HG02759 (cell line): Measurements from ENCODE around the gene SIX1.

Experiments
- ATAC-seq: cut with Tn5 transposase; IDR thresholded peaks from one replicate; pipeline ENCODE4 v1.9.1; 2021; ENCODE audit warnings: mild to moderate bottlenecking, moderate library complexity; ENCODE audit not compliant: unreplicated experiment

SIX1 gene

DNA sequence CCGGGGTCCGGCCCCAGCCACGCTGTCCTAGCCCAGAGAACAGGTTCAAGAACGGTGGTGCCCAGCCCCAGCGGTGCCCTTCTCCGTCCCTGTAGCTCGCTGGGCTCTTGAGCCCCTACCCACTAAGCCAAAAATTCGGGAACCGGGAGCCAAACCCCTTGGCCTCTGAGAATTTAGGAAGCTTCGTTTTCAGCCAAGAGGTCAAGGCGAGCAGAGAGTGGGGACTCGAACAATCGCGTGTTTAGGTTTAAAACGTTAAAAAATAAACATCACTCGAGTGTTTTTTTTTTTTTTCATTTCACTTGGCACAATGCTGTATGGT is 6.2 kb downstream of the SIX1 start:
- ATAC-seq = no peak

GRCh38 chr14:60642270-60643140 is 6.8 kb downstream of the SIX1 start:
- ATAC-seq = no peak

DNA sequence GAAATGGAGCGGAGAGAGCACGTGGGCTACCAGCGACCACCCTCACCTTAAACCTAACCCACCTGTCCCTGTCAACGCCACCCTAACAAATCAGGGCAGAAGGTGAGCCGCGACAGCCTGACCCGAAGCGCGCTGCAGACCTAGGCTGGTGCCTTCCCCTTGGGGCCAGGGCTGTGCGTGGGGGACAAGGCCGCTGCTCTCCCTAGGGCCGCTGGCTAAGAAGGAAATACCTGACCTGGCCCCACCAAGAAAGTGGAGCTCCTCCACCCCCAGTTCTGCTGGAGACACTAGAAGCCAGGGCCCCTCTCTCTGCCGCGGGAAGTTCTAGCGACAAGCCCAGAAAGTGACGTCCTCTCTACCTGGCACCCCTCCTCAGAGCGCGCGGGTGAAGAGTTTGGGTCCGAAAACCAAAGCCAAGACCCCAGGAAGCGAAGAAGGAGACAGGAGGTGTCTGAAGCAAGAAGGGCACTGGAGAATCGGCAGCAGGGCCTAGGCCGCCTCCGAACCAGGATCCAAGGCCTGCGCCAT is 7.5 kb downstream of the SIX1 start:
- no peak for ATAC-seq

- no peak for ATAC-seq
Observed at GRCh38 chr14:60640859-60641741, 8.2 kb downstream of the SIX1 start.

DNA sequence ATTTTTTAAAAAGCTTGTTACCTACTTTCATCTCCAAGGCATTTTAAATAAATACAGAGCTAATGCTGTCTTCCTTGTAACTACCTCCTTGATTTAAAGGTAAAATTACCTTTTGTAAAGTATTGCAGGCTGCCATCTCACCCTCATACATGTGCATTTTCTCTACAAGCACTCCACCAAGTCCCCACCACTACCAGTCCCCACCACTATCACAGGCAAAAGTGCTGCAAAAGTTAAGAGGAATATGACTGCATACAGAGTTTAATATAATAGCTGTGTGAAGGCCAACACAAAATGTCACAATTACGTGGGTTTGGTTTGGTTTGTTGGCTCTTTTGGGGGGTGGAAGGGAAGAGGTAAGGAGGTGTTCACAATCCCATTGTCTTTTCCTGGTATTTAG is 9.6 kb downstream of the SIX1 start:
- ATAC-seq = no peak

DNA sequence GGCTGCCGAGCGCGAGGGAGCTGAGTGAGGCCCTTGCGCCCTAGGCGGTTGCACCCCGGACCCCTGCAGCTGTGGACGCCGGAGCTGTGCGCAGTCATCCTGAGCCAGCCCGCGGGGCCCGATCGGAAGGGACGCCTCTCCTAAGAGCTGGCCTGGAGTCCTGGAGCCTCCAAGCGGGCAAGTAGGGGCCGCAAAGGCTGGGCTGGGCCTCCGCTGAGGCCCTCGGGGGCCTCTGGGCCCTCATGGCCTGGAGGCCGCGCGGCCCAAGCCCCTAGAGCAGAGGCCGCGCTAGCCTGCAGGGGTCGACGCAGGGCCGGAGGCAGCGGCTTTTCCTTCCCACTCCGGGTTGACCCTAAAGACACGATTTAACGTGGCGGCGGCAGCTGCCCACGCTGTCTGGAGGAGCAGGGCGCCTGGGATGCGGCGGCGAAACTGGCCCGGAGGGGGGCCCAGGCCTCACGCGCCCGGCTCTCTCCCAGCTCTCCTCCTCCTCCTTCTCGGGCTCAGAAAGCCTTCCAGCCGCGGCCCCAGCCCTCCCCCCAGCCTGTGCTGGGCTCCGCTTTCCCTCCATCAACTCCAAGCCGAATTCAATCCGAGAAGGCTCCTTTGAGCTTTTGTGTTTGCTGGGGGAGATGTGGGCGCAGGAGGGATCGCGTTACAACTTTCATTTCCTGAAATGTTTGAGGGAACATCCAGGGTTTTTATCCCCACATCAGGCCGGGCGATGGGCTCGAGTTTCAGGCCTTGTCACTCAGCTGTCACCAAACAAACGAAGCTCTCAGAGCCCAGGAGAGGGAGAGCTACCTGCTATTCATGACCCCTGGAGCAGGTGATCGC is 11.6 kb downstream of the SIX1 start:
- ATAC-seq = no peak

GRCh38 chr14:60636879-60637478 is 12.3 kb downstream of the SIX1 start:
- no peak for ATAC-seq

- ATAC-seq = no peak
Observed at GRCh38 chr14:60634153-60634552, 15.1 kb downstream of the SIX1 start.

- peak; percentile 78 for ATAC-seq
Observed at GRCh38 chr14:60632777-60633176, 16.5 kb downstream of the SIX1 start.

- peak; percentile 70 for ATAC-seq
Observed at GRCh38 chr14:60632257-60632656, 17.0 kb downstream of the SIX1 start.

DNA sequence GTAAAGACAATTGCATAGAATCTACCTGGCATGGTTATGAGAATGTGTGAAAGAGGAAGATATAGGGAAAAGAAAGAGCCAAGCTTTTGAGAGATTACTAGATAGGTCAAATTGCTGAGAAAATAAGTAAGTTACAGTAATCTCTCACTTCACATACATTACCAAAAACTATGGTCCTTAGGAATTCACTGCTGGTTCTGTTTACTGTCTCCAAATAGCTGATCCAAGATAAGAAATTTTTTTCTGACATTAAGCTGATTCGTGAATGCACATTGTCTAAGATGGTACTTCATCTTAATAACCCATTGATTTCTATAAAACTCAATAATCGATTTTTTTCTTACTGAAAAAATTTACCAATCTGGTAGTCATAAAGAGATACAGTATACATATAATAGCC is 17.4 kb downstream of the SIX1 start:
- no peak for ATAC-seq

DNA sequence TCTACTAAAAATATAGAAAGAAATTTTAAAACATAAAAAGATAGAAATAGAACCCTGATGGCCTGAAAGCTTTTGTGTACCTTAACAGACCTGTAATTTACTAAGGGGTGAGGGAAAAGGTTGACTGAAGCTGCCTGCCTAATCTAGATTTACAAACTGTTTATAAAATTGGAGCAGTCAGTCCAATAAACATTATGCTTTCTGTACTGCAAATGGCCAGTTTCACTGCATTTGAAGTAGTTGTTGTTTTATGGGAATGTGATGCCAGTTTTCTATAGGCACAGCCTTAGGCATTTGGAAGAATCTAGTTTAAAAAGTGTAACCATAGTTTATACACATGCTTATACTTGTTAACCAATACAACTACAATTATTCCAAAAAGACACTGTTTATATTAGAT is 19.1 kb downstream of the SIX1 start:
- ATAC-seq = no peak

GRCh38 chr14:60628892-60629291 is 20.4 kb downstream of the SIX1 start:
- ATAC-seq = no peak

DNA sequence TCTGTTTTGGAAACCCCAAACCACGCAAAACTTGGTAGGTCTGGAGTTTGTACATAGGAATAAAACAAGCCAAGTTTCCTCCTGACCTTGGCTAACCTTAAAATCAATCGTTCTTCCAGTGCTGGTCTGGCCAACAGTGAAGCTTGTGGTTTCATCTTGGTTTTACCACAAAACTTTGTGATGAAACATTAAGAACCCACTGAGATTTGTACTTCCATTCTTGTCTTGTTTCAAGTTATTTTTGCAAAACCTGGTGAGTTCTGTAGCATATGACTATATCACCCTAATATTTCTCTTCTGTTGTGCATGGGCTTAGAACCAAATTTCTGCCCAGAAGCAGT is 26.4 kb downstream of the SIX1 start:
- ATAC-seq = no peak

DNA sequence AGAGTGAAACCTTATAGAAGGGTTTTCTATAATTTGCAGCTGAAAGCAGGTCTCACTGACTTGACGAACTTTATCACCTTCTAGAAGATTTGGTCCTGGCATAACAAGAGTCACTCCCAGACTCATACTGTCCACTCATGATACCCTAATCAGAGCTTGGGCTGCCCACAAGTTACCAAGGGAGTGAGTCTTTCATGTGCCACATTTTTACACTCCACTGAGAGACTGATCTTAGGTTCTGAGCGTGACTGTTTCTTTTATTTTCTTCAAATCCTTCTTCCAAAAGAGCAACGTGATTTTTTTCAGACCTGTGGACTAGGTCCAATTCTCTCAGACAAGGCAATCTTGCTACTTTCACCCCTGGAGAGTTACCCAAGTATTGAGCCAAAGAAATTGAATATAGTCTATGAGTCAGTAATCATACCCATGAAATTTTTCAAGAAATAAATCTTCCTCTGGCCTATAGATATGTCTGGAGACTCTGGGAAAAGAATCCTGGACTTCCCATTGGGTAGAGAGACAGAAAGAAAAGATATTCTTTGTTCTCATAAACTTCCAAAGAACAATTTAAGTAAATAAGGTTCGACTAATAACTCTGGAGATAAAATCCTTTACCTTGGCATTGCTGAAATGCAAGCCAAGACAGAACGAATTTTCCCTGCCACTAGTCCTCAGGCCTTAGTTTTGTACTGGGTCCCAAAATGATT is 26.9 kb downstream of the SIX1 start:
- no peak for ATAC-seq

DNA sequence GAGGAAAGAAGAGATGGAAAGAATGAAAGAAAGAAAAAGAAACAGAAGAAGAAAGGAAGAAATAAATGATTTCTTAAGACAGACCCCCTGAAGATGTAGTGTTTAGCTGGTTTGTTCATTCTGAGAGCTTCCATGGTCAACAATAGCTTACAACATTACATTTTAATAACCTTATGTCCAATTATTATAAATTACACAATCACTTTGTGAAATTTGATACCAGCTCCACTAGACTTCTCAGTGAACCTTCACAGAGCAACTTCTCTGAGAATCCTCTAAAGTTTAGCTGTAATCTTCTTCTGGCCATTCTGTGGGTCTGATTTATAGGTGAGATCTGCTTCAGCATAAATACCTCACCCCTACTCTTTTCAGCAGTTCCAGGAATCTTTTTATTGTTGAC is 27.9 kb downstream of the SIX1 start:
- ATAC-seq = no peak

GRCh38 chr14:60618241-60618640 is 31.0 kb downstream of the SIX1 start:
- no peak for ATAC-seq

DNA sequence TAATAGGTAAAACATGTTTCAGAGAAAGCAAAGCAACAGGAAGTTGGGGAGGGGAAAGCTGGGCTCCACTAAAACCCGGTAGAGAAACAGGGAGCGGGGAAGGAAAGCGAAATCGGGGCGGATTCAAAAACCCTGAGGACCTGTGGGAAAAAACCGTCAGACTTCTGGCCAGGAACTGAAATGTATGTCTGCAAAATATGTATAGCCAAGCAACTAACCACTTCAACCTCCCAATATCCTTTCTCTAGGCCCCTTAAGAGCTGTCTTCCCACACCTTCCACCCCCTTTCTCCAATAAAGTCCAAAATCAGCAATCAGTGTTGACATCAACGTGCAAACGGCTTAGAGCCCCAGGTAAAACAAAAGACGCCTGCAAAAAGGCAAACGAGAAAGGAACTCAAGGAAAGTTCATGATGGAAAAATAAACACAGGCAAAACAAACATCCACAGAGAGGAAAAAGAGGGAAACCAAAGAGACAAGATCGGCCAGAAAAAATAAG is 32.8 kb downstream of the SIX1 start:
- ATAC-seq = no peak

DNA sequence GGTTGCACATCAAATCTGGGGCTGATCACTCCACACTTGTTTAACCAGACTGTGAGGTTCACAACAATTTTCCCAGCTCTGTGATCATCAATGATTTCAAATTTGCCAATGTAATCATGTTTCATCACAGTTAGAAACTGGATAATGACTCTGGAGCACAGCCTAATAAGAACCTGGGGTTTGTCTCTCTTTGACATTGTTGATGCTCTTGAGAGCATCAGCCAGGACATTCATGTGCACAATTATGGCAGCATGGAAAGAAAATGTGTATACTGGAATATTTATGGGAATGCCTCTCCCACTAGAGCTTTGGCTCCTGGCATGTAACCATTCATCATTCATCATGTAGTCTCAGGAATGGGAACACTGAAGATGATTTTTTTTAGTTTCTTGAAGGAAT is 47.0 kb downstream of the SIX1 start:
- no peak for ATAC-seq

- no peak for ATAC-seq
Observed at GRCh38 chr14:60599727-60600126, 49.5 kb downstream of the SIX1 start.
